Thyroid gland (tissue), 4 donors: ENCODE measurements around the gene HDAC9.

Experiments
- POLR2A ChIP-seq, 2 donors: fragments of 450-650 bp; IDR thresholded peaks; one replicate each; pipeline ENCODE4 v1.6.1; 2017; ENCODE audit warnings: antibody characterized with exemption in 2 of 2, mild to moderate bottlenecking in 2 of 2, moderate library complexity in 1 of 2
- TF ChIP-seq, protein P1 (sequence below), 6 experiments: fragments of 200-600 bp in 3 of 6; fragments of 450-650 bp in 3 of 6; sonication (generic) in 3 of 6; IDR thresholded peaks; one replicate each; pipeline ENCODE4 v1.5.1; 2016 to 2019; ENCODE audit warnings: antibody characterized with exemption in 6 of 6, mild to moderate bottlenecking in 2 of 6, inconsistent platforms in 1 of 6, moderate library complexity in 1 of 6

DNA sequence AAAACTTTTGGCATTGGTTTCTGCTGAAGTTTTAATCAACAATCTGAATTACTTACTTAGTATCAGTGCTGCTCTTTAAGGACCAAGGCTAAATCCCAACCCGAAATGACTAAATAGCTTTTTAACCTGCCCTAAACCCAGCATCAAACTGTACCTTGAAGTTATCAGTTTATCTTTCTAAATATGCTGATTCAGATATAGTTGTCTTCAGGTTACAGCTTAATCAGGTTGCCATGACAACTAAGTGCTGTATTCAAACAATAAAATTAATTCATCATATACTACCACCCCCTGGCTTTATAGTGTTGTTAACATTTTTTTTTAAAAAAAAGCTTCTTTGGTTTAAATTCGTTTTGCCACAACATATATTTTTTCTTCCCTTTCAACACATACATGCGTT is 382.3 kb downstream of the HDAC9 start:
- TF ChIP-seq, protein P1, sequence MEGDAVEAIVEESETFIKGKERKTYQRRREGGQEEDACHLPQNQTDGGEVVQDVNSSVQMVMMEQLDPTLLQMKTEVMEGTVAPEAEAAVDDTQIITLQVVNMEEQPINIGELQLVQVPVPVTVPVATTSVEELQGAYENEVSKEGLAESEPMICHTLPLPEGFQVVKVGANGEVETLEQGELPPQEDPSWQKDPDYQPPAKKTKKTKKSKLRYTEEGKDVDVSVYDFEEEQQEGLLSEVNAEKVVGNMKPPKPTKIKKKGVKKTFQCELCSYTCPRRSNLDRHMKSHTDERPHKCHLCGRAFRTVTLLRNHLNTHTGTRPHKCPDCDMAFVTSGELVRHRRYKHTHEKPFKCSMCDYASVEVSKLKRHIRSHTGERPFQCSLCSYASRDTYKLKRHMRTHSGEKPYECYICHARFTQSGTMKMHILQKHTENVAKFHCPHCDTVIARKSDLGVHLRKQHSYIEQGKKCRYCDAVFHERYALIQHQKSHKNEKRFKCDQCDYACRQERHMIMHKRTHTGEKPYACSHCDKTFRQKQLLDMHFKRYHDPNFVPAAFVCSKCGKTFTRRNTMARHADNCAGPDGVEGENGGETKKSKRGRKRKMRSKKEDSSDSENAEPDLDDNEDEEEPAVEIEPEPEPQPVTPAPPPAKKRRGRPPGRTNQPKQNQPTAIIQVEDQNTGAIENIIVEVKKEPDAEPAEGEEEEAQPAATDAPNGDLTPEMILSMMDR (IDR thresholded peaks at IDR 0.05): no peak
- no peak for TF ChIP-seq POLR2A (IDR thresholded peaks at IDR 0.05)
